HL-60/S4 (cell line): Measurements from ENCODE around the gene LCE1D.

Experiments used
- in situ Hi-C: fragments of 300-500 bp; cut with MboI; formaldehyde crosslinking; loops from 2 replicates; pipeline ENCODE4 v1.14.3; 2022; ENCODE audit warnings: low sequenced_read_pairs

The LCE1D gene

GRCh38 chr1:152811050-152811449 is 14.5 kb downstream of the LCE1D start:
- in situ Hi-C loops, result no loop called here

DNA sequence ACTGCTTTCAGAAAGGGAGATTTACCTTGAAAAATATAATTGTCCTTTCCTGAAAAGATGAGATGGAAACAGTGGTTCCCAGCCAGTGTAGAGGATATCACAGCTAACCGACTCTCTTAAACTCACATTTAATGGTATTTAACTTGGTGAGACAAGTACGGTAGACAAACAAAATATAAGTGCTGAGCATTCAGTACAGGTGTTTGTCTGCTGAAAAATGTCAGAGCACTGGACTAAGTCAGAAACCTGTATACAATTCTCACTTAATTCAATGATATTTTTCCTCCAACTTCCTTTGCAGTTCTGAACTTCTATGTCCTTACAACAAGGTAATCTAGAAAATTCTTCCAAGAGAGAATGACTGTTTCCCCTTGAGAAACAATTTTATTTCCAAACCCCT is 15.2 kb downstream of the LCE1D start, which contains the start of gene LCE1B:
TSS of gene LCE1B (plus strand) at position 301 of the 400 bp plus-strand sequence. CDS start 476 bp downstream, outside the sequence.
- in situ Hi-C loops, result no loop called here

DNA sequence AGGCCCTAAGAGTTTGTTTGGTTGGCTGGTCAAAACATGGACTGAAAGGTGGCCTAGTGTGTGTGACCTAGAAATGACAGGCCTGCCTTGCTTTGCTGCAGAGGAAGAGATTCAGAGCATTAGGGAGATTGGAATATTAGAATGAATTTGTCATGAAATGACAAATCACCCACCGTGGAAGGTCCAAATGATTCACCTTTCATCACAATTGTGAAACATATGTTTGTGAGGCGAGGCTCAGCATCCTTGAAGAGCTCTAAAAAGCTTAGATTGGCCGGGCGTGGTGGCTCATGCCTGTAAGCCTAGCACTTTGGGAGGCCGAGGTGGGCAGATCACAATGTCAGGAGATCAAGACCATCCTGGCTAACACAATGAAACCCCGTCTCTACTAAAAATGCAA is 20.8 kb downstream of the LCE1D start:
- in situ Hi-C loops, result no loop called here

GRCh38 chr1:152823294-152823693 is 26.8 kb downstream of the LCE1D start:
- in situ Hi-C loops, result no loop called here

- in situ Hi-C loops, result no loop called here
Measured at GRCh38 chr1:152824964-152825363, 28.4 kb downstream of the LCE1D start.

DNA sequence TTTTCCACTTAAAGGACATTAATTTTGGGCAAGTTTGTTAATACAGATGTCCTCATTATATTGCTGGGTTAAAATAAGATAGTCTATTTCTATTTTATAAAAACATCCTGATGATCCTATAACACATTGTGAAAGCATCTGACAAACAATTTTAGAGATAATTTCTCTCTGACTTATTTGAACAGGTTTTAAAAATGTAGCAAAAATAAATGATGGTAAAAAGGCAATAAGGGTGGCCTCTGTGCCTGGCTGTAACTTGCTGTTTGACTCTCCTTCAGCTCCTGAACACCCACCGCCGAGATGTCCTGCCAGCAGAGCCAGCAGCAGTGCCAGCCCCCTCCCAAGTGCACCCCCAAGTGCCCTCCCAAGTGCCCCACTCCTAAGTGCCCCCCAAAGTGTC is 30.7 kb downstream of the LCE1D start, which contains the start of gene LCE1A:
TSS of gene LCE1A (plus strand) at position 301 of the 400 bp plus-strand sequence. CDS start at position 301, 0 bp downstream.
- in situ Hi-C loops, result no loop called here

GRCh38 chr1:152836870-152837269 is 40.3 kb downstream of the LCE1D start:
- in situ Hi-C loops, result no loop called here

DNA sequence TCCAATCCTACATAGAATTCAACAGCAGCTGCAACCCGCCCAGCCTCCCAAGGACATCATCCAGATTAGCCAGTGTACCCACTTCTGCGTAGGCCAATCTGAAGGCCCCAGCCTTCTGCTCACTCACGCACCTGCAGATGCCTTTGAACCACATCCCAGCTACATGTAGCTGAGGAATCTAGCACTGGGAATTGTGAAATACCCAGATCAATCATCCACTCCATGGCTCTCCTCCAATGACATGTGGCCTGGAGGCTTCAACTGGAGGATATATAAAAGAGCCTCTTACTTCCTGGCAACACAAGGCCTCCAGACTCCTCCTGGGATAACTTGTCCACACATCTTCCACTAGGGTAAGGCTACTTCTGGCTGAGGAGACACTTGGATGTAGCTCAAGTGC is 46.0 kb downstream of the LCE1D start, which contains the start of gene LCE6A:
TSS of gene LCE6A (plus strand) at position 301 of the 400 bp plus-strand sequence. CDS start 665 bp downstream, outside the sequence.
- in situ Hi-C loops, result no loop called here
